Mesendoderm (in vitro differentiated cells): ENCODE data around the gene NMT1.

Experiments
- DNase-seq: peaks from one replicate; pipeline ENCODE4 v3.0.0; 2013
- H2AK5ac ChIP-seq: 2 replicates; pipeline ENCODE4 v1.6.1; 2013; ENCODE audit warnings: low read length, inconsistent platforms
- H2BK120ac ChIP-seq: 2 replicates; pipeline ENCODE4 v1.6.1; 2013; ENCODE audit warnings: low read depth, mild to moderate bottlenecking, low read length, moderate library complexity, mixed read lengths
- H2BK15ac ChIP-seq: replicated peaks from 2 replicates; pipeline ENCODE4 v1.6.1; 2013; ENCODE audit warnings: low read depth, mild to moderate bottlenecking, moderate library complexity
- H2BK5ac ChIP-seq: 2 replicates; pipeline ENCODE4 v1.6.1; 2013; ENCODE audit warnings: low read length, inconsistent platforms
- H3K18ac ChIP-seq: 2 replicates; pipeline ENCODE4 v1.6.1; 2013; ENCODE audit warnings: mild to moderate bottlenecking, low read length, mixed read lengths
- H3K23ac ChIP-seq: one replicate; pipeline ENCODE4 v1.6.1; 2013; ENCODE audit warnings: low read length
- H3K27ac ChIP-seq: 2 replicates; pipeline ENCODE4 v1.5.1; 2013; ENCODE audit warnings: low read depth, mild to moderate bottlenecking, inconsistent platforms, low read length, moderate library complexity
- H3K27me3 ChIP-seq: 2 replicates; pipeline ENCODE4 v1.6.1; 2013; ENCODE audit warnings: low read length, control low read depth, mild to moderate bottlenecking, inconsistent platforms; ENCODE audit not compliant: insufficient read depth, poor library complexity
- H3K36me3 ChIP-seq: 2 replicates; pipeline ENCODE4 v1.6.1; 2013; ENCODE audit warnings: low read length, inconsistent platforms; ENCODE audit not compliant: control insufficient read depth, insufficient read depth
- H3K4ac ChIP-seq: one replicate; pipeline ENCODE4 v1.6.1; 2013; ENCODE audit warnings: low read depth, mild to moderate bottlenecking, low read length, moderate library complexity
- H3K4me1 ChIP-seq: 2 replicates; pipeline ENCODE4 v1.6.1; 2013; ENCODE audit warnings: low read depth, low read length, inconsistent platforms; ENCODE audit not compliant: control insufficient read depth
- H3K4me2 ChIP-seq: 2 replicates; pipeline ENCODE4 v1.6.1; 2013; ENCODE audit warnings: low read length
- H3K4me3 ChIP-seq: 2 replicates; pipeline ENCODE4 v1.5.1; 2013; ENCODE audit warnings: mild to moderate bottlenecking, low read length
- H3K56ac ChIP-seq: one replicate; pipeline ENCODE4 v1.6.1; 2013; ENCODE audit warnings: low read length
- H3K79me1 ChIP-seq: 2 replicates; pipeline ENCODE4 v1.6.1; 2013; ENCODE audit warnings: low read length, inconsistent platforms
- H3K79me2 ChIP-seq: 2 replicates; pipeline ENCODE4 v1.6.1; 2013; ENCODE audit warnings: mild to moderate bottlenecking, low read length; ENCODE audit not compliant: control insufficient read depth, insufficient read depth
- H3K9ac ChIP-seq: 2 replicates; pipeline ENCODE4 v1.6.1; 2013; ENCODE audit warnings: low read length, inconsistent platforms
- H4K5ac ChIP-seq: one replicate; pipeline ENCODE4 v1.6.1; 2013; ENCODE audit warnings: low read length
- H4K8ac ChIP-seq: one replicate; pipeline ENCODE4 v1.6.1; 2013; ENCODE audit warnings: low read depth, mild to moderate bottlenecking, control low read depth, low read length, moderate library complexity
- WGBS: extraction: QIAGEN DNeasy Blood & Tissue Kit; methylation state at CpG from one replicate; pipeline ENCODE4 v1.1.7; 2013; ENCODE audit warnings: low lambda C conversion rate, missing lambda C conversion rate; ENCODE audit not compliant: insufficient coverage; ENCODE audit errors: extremely low coverage; 5-methylcytosine and 5-hydroxymethylcytosine counted together

The NMT1 gene

DNA sequence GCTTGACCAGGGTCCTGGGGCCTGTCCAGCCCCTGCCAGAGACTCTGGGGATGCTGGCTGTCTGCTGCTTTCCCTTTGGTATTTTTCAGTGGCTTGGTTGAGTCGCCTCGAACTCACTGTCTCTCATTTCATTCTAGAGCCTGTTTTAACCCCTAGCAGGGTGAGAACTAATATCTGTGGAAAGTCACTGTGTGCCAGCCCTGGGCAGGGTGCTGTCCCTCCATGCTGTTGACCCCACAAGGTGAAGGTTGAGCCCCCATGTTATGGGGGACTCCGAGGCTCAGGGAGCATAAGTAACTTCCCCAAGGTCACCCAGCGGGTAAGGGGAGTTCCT is 42.6 kb upstream of the NMT1 start:
- Histone ChIP-seq H3K4me2 (peak overlapping the region; percentile 51), H3K56ac (peak overlapping the region; percentile 76)
- WGBS, result no CpG with 5 or more reads among the region's 4 CpGs

GRCh38 chr17:45018848-45019711 is 42.0 kb upstream of the NMT1 start:
- Histone ChIP-seq H2BK5ac (no peak overlapping the region), H3K36me3 (no peaks in the 10 kb centered on the region), H3K23ac (no peak overlapping the region), H2BK15ac (no peak overlapping the region), H4K5ac (no peak overlapping the region), H3K56ac (peak overlapping the region; percentile 76), H4K8ac (no peak overlapping the region), H3K27ac (no peak overlapping the region), H3K4me2 (peak overlapping the region; percentile 51), H3K4me1 (no peaks in the 10 kb centered on the region), H3K4ac (no peak overlapping the region), H2AK5ac (no peak overlapping the region), H3K27me3 (peaks cover 14% of the 10 kb centered on the region), H3K9ac (peak overlapping the region; percentile 59), H3K79me1 (no peaks in the 10 kb centered on the region), H3K4me3 (peak overlapping the region; percentile 31), H3K18ac (peak overlapping the region; percentile 7), H3K79me2 (no peaks in the 10 kb centered on the region), H2BK120ac (no peak overlapping the region)
- DNase-seq, result no peak
- WGBS, result no CpG with 5 or more reads among the region's 82 CpGs

More for the DNA sequence above, 42.6 kb upstream of the NMT1 start:
- Histone ChIP-seq H2BK5ac (no peak overlapping the region), H3K36me3 (no peaks in the 10 kb centered on the region), H3K23ac (no peak overlapping the region), H3K27me3 (peaks cover 14% of the 10 kb centered on the region), H3K4me3 (no peak overlapping the region), H3K18ac (no peak overlapping the region), H4K5ac (no peak overlapping the region), H3K27ac (no peak overlapping the region), H3K4ac (no peak overlapping the region), H2AK5ac (no peak overlapping the region), H3K79me2 (no peaks in the 10 kb centered on the region), H2BK120ac (no peak overlapping the region), H2BK15ac (no peak overlapping the region), H4K8ac (no peak overlapping the region), H3K9ac (peak overlapping the region; percentile 59), H3K79me1 (no peaks in the 10 kb centered on the region), H3K4me1 (no peaks in the 10 kb centered on the region)
- DNase-seq, result no peak

GRCh38 chr17:45020354-45021138 is 40.6 kb upstream of the NMT1 start:
- Histone ChIP-seq H3K36me3 (no peaks in the 10 kb centered on the region), H4K8ac (no peak overlapping the region), H3K4me2 (no peak overlapping the region), H3K27me3 (peaks cover 14% of the 10 kb centered on the region), H3K79me2 (no peaks in the 10 kb centered on the region), H3K27ac (no peak overlapping the region), H2AK5ac (no peak overlapping the region), H2BK5ac (no peak overlapping the region), H2BK120ac (no peak overlapping the region), H3K9ac (peak overlapping the region; percentile 16), H3K23ac (no peak overlapping the region), H3K79me1 (no peaks in the 10 kb centered on the region), H3K4ac (no peak overlapping the region), H3K4me1 (no peaks in the 10 kb centered on the region), H4K5ac (no peak overlapping the region), H3K56ac (no peak overlapping the region), H2BK15ac (no peak overlapping the region), H3K4me3 (no peak overlapping the region), H3K18ac (no peak overlapping the region)
- WGBS, result no CpG with 5 or more reads among the region's 17 CpGs
- peak; percentile 57 for DNase-seq

- no peak overlapping the region for H2BK120ac ChIP-seq
- no peak overlapping the region for H2BK15ac ChIP-seq
- H3K79me1 ChIP-seq, result no peaks in the 10 kb centered on the region
- no peaks in the 10 kb centered on the region for H3K36me3 ChIP-seq
- H3K4me2 ChIP-seq, result peak overlapping the region; percentile 83
- DNase-seq, result peak; percentile 55
- no peak overlapping the region for H4K8ac ChIP-seq
- no peak overlapping the region for H2BK5ac ChIP-seq
- H3K4ac ChIP-seq, result no peak overlapping the region
- no peak overlapping the region for H3K27ac ChIP-seq
- H2AK5ac ChIP-seq, result no peak overlapping the region
- H3K4me3 ChIP-seq, result no peak overlapping the region
- H3K27me3 ChIP-seq, result peaks cover 14% of the 10 kb centered on the region
- H3K4me1 ChIP-seq, result no peaks in the 10 kb centered on the region
- H3K18ac ChIP-seq, result no peak overlapping the region
- peak overlapping the region; percentile 69 for H3K9ac ChIP-seq
- H4K5ac ChIP-seq, result no peak overlapping the region
- WGBS, result no CpG with 5 or more reads among the region's 57 CpGs
- peak overlapping the region; percentile 78 for H3K56ac ChIP-seq
- peak overlapping the region; percentile 51 for H3K23ac ChIP-seq
- H3K79me2 ChIP-seq, result no peaks in the 10 kb centered on the region
Observed at GRCh38 chr17:45021607-45022287, 39.4 kb upstream of the NMT1 start.

DNA sequence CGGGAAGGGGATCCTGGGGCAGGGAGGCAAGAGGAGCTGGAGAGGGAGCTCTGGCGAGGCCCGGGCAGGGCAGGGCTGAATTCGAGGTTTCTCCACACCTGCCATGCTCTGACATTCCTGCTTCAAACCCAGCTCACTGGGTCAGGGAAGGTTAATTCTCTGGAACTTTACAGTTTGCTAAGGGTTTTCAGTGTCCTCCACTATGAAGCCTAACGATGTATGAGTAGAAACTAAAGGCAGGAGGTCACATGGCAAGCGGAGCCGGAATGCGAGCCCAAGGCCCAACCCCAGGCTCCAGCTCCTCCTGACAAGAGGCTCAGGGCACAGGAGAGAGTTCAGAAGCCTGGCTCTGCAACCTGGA is 38.8 kb upstream of the NMT1 start:
- Histone ChIP-seq H3K23ac (no peak overlapping the region), H3K4me2 (no peak overlapping the region), H3K27me3 (peaks cover 14% of the 10 kb centered on the region), H3K4me1 (no peaks in the 10 kb centered on the region), H3K4me3 (no peak overlapping the region), H3K79me2 (no peaks in the 10 kb centered on the region), H3K56ac (no peak overlapping the region), H4K5ac (no peak overlapping the region), H2BK15ac (no peak overlapping the region), H2BK5ac (no peak overlapping the region), H3K36me3 (no peaks in the 10 kb centered on the region), H3K4ac (no peak overlapping the region), H3K18ac (no peak overlapping the region), H3K79me1 (no peaks in the 10 kb centered on the region), H3K27ac (no peak overlapping the region), H2AK5ac (no peak overlapping the region), H4K8ac (no peak overlapping the region), H2BK120ac (no peak overlapping the region), H3K9ac (no peak overlapping the region)
- DNase-seq, result no peak
- no CpG with 5 or more reads among the region's 8 CpGs for WGBS
